ENCODE measurements around the gene P2RX3.
"Not testable (repeated sequence)": the region's sequence is repeated elsewhere in the genome, so short reads cannot be mapped to it uniquely, and the experiment has no call there.

Gene P2RX3

GRCh38 chr11:57403003-57403801 lies 65.0 kb downstream of the P2RX3 start:
- not testable (repeated sequence) for DNase-seq

- DNase-seq: no peak
Observed at GRCh38 chr11:57403802-57404147, 65.6 kb downstream of the P2RX3 start.

GRCh38 chr11:57405271-57405860 lies 67.2 kb downstream of the P2RX3 start:
- DNase-seq: no peak

GRCh38 chr11:57406337-57406904 lies 68.3 kb downstream of the P2RX3 start:
- no peak for DNase-seq

GRCh38 chr11:57407010-57407920 lies 69.1 kb downstream of the P2RX3 start:
- no peak for DNase-seq

- DNase-seq: no peak
Observed at GRCh38 chr11:57407941-57408475, 69.9 kb downstream of the P2RX3 start.

- DNase-seq: no peak
Observed at GRCh38 chr11:57408771-57409170, 70.6 kb downstream of the P2RX3 start.

- DNase-seq: no peak
Observed at GRCh38 chr11:57409321-57410100, 71.4 kb downstream of the P2RX3 start.

- no peak for DNase-seq
Observed at GRCh38 chr11:57410287-57410686, 72.1 kb downstream of the P2RX3 start.

- DNase-seq: no peak
Observed at GRCh38 chr11:57413681-57414080, 75.5 kb downstream of the P2RX3 start.

GRCh38 chr11:57414612-57415212 lies 76.6 kb downstream of the P2RX3 start:
- DNase-seq: no peak

- no peak for DNase-seq
Observed at GRCh38 chr11:57416436-57416835, 78.3 kb downstream of the P2RX3 start.

GRCh38 chr11:57417056-57417455 lies 78.9 kb downstream of the P2RX3 start:
- no peak for DNase-seq

- DNase-seq: no peak
Observed at GRCh38 chr11:57418131-57418530, 80.0 kb downstream of the P2RX3 start.

- no peak for DNase-seq
Observed at GRCh38 chr11:57419146-57419545, 81.0 kb downstream of the P2RX3 start.

- DNase-seq: no peak
Observed at GRCh38 chr11:57421066-57421465, 82.9 kb downstream of the P2RX3 start.

- no peak for DNase-seq
Observed at GRCh38 chr11:57421805-57422204, 83.7 kb downstream of the P2RX3 start.

Data from central memory CD4-positive, alpha-beta T cell (primary cell).